ENCODE data around the gene TCOF1.

The TCOF1 gene

DNA sequence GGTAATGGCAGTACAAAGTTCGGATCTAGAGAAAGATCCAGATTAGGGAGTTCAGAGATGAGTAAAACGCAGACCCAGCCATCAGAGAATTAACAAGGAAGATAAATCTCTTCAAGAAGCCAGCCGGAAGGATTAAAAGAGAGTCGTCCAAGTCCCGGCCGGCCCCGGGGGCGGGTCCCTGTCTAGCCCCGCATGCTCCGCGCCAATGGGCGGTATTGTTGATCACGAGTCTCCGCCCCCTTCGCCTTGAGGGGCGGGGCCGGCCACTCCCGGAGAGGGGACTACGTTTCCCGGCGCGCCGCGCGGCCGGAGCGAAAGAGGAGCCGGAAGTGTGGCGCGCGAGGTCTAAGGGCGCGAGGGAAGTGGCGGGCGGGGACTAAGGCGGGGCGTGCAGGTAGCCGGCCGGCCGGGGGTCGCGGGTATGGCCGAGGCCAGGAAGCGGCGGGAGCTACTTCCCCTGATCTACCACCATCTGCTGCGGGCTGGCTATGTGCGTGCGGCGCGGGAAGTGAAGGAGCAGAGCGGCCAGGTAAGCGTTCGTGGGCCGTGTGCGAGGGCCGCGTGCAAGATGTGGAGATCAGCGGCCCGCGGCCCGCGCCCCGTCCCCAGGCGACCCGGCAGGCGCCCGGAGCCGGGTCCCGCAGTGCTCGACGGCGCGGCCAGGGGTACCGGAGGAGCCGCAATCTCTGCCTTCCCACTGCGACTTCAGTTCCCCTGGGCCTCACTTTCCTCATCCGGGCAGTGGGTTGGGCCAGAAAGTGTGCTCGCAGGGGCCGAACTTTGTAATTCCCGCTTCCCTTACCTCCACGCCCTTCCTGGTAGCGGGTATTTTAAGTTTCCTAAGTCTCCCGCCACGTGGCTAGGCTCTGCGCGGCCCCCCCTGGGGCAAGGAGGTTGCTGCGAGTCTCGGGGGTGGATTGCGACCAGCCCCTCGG, at the start of gene TCOF1:
Gene TCOF1, plus strand, starts transcription at position 372 of the 935 bp plus-strand sequence. Its CDS starts 50 bp downstream, at position 422.
- TF ChIP-seq, protein P1, sequence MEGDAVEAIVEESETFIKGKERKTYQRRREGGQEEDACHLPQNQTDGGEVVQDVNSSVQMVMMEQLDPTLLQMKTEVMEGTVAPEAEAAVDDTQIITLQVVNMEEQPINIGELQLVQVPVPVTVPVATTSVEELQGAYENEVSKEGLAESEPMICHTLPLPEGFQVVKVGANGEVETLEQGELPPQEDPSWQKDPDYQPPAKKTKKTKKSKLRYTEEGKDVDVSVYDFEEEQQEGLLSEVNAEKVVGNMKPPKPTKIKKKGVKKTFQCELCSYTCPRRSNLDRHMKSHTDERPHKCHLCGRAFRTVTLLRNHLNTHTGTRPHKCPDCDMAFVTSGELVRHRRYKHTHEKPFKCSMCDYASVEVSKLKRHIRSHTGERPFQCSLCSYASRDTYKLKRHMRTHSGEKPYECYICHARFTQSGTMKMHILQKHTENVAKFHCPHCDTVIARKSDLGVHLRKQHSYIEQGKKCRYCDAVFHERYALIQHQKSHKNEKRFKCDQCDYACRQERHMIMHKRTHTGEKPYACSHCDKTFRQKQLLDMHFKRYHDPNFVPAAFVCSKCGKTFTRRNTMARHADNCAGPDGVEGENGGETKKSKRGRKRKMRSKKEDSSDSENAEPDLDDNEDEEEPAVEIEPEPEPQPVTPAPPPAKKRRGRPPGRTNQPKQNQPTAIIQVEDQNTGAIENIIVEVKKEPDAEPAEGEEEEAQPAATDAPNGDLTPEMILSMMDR (IDR thresholded peaks at IDR 0.05; ENCODE audit: control insufficient read depth, extremely low read depth, insufficient read depth): no peak
- H3K4me3 ChIP-seq (ENCODE audit: low read depth, low read length): peak within 1 kb of the TSS; percentile 91
- DNase-seq (ENCODE audit: low read depth): peak; percentile 83

GRCh38 chr5:150309101-150309885, 48.2 kb upstream of the TCOF1 start:
- H3K4me3 ChIP-seq (ENCODE audit: low read depth, low read length): no peak overlapping the region
- TF ChIP-seq, protein P1 (IDR thresholded peaks at IDR 0.05; ENCODE audit: control insufficient read depth, extremely low read depth, insufficient read depth): no peak
- DNase-seq (ENCODE audit: low read depth): no peak

DNA sequence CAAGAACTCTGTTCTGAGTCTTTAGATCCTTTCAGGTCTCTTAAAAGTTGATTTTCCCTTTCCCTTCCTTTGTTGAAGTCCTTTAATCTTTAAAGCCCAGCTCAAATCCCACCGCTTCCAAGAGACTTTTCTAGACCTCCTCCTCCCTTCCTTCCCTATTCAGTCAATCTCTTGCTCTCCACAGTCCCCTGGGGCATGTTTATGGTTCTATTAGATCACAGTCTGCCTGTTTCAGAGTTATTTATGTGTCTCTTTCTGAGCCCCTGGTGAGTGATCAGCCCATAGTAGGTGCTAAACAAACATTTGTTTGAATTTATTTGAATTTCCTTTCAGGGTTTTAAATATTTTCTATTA, 47.6 kb upstream of the TCOF1 start:
- no peak overlapping the region for H3K4me3 ChIP-seq (ENCODE audit: low read depth, low read length)
- TF ChIP-seq, protein P1 (IDR thresholded peaks at IDR 0.05; ENCODE audit: control insufficient read depth, extremely low read depth, insufficient read depth): no peak
- DNase-seq (ENCODE audit: low read depth): no peak

- TF ChIP-seq, protein P1 (IDR thresholded peaks at IDR 0.05; ENCODE audit: control insufficient read depth, extremely low read depth, insufficient read depth): no peak
- DNase-seq (ENCODE audit: low read depth): no peak
- no peak overlapping the region for H3K4me3 ChIP-seq (ENCODE audit: low read depth, low read length)
Observed at GRCh38 chr5:150310246-150310645, 47.3 kb upstream of the TCOF1 start.

- DNase-seq (ENCODE audit: low read depth): no peak
- TF ChIP-seq, protein P1 (IDR thresholded peaks at IDR 0.05; ENCODE audit: control insufficient read depth, extremely low read depth, insufficient read depth): no peak
- H3K4me3 ChIP-seq (ENCODE audit: low read depth, low read length): no peak overlapping the region
Observed at GRCh38 chr5:150311015-150311692, 46.3 kb upstream of the TCOF1 start.

GRCh38 chr5:150312518-150312917, 45.0 kb upstream of the TCOF1 start:
- DNase-seq (ENCODE audit: low read depth): no peak
- H3K4me3 ChIP-seq (ENCODE audit: low read depth, low read length): no peak overlapping the region
- TF ChIP-seq, protein P1 (IDR thresholded peaks at IDR 0.05; ENCODE audit: control insufficient read depth, extremely low read depth, insufficient read depth): no peak

Measured in LNCaP clone FGC (cell line).